ENCODE data around the gene CCDC12. TPM values are rescaled to one million over a fixed set of nuclear protein-coding genes. Genes with fewer than 3 reads are reported as not detected.

Gene CCDC12
- polyA plus RNA-seq, 1 of the 3 experiments (the other 2 are of a cell fraction): 105 TPM

DNA sequence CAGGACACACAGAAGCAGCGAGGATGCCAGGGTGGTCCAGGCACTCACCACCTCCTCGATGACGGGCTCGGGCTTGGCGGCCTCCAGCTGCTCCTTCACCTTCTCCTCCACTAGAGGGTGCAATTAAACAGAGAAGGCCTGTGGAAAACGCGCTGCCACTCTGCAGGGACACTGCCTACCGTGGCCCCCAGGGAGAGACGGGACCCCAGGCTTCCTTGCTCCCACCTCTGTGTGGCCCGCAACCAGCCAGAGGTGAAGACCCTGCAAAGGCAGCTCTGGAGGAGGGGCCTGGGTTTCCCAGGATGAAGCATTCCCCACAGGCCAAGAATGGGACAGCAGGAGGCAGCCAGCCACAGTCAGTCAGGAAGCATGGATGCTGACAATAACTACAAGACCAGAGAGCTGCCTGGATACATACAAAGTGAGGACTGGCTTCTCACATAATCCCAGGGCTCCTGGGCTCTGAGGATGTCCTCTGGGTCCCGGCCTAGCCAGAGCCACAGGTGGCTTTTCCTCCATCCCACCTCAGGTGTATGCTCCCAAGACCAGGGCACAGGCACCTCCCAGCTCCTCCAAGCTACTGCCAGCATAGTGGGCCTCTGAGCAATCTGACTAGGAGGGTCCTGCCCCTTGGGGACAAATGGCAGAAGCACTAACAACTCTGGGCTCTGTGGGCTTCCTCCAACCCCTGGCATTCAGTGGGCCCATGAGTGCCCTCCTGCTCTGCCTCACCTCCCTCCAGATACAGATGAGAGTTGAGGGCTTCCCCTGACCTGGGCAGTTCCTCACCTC is 52.8 kb downstream of the CCDC12 start:
- peaks cover 60 to 76% of the 10 kb centered on the region in 2 experiments for H3K36me3 ChIP-seq (replicated peaks in 1 of 2; ENCODE audit: control insufficient read depth in 1 of 2, insufficient read depth in 2 of 2, low read length in 1 of 2)
- H3K27ac ChIP-seq (ENCODE audit: low read depth in 2 of 2, low read length in 1 of 2): no peak overlapping the region
- H3K4me2 ChIP-seq: no peak overlapping the region
- WGBS (ENCODE audit: low lambda C conversion rate): 78% methylated on average over 8 of the region's 11 CpGs
- no peak overlapping the region for H3K9ac ChIP-seq
- TF ChIP-seq EP300 (IDR thresholded peaks at IDR 0.05; ENCODE audit: borderline replicate concordance in 1 of 2, low read depth in 1 of 2, low read length in 1 of 2): no peak
- TF ChIP-seq, protein P1, sequence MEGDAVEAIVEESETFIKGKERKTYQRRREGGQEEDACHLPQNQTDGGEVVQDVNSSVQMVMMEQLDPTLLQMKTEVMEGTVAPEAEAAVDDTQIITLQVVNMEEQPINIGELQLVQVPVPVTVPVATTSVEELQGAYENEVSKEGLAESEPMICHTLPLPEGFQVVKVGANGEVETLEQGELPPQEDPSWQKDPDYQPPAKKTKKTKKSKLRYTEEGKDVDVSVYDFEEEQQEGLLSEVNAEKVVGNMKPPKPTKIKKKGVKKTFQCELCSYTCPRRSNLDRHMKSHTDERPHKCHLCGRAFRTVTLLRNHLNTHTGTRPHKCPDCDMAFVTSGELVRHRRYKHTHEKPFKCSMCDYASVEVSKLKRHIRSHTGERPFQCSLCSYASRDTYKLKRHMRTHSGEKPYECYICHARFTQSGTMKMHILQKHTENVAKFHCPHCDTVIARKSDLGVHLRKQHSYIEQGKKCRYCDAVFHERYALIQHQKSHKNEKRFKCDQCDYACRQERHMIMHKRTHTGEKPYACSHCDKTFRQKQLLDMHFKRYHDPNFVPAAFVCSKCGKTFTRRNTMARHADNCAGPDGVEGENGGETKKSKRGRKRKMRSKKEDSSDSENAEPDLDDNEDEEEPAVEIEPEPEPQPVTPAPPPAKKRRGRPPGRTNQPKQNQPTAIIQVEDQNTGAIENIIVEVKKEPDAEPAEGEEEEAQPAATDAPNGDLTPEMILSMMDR (IDR thresholded peaks at IDR 0.05): peak; percentile 81
- peak; percentile 81 for TF ChIP-seq RAD21 (IDR thresholded peaks at IDR 0.05; ENCODE audit: low read length)
- peak; percentile 68 for TF ChIP-seq SMC3 (IDR thresholded peaks at IDR 0.05; ENCODE audit: low read depth, low read length)
- H3K4me3 ChIP-seq (ENCODE audit: low read depth in 2 of 2, low read length in 1 of 2): peak overlapping the region in 1 of 2 experiments; percentile 35; a peak in 1 of 4 replicates
- ChIA-PET POLR2A (interaction anchor here (0.6 kb wide), 1 partner anchor 366 kb away, joined by 3 read pairs; no protein-coding TSS in a partner anchor), CTCF (interaction anchor here (0.5 to 3.5 kb wide), 51 partner anchors 9 to 447 kb away, joined by 3 to 44 read pairs (median 4); partner anchors contain the start of genes CCDC12, NBEAL2 and TMIE)
- H3K9me3 ChIP-seq: no peaks in the 10 kb centered on the region
- H4K20me1 ChIP-seq (ENCODE audit: insufficient read depth): peaks cover 7% of the 10 kb centered on the region; the same call in 1 of the 2 replicates
- no peaks in the 10 kb centered on the region for H3K9me2 ChIP-seq
- H3K27me3 ChIP-seq (ENCODE audit: insufficient read depth): no peaks in the 10 kb centered on the region
- no peaks in the 10 kb centered on the region for H3K4me1 ChIP-seq (ENCODE audit: control insufficient read depth in 1 of 2, insufficient read depth in 2 of 2, low read depth in 1 of 2, low read length in 1 of 2)
- peaks cover 13% of the 10 kb centered on the region; the same call in 1 of the 2 replicates for H3K79me2 ChIP-seq (ENCODE audit: insufficient read depth)
- no peaks in the 10 kb centered on the region for H3F3A ChIP-seq (replicated peaks; ENCODE audit: insufficient read depth)
- DNase-seq: peak; percentile 79
- H2AFZ ChIP-seq (ENCODE audit: low read depth): no peak overlapping the region

GRCh38 chr3:46922871-46923558 is 53.5 kb downstream of the CCDC12 start:
- peaks cover 3% of the 10 kb centered on the region for H3F3A ChIP-seq (replicated peaks; ENCODE audit: insufficient read depth)
- no peak overlapping the region for H3K4me2 ChIP-seq
- H2AFZ ChIP-seq (ENCODE audit: low read depth): no peak overlapping the region
- H3K36me3 ChIP-seq (replicated peaks in 1 of 2; ENCODE audit: control insufficient read depth in 1 of 2, insufficient read depth in 2 of 2, low read length in 1 of 2): peaks cover 60 to 77% of the 10 kb centered on the region in 2 experiments
- no peaks in the 10 kb centered on the region for H3K4me1 ChIP-seq (ENCODE audit: control insufficient read depth in 1 of 2, insufficient read depth in 2 of 2, low read depth in 1 of 2, low read length in 1 of 2)
- H3K4me3 ChIP-seq (ENCODE audit: low read depth in 2 of 2, low read length in 1 of 2): no peak overlapping the region
- H3K9ac ChIP-seq: no peak overlapping the region
- no peak for TF ChIP-seq TEAD4 (IDR thresholded peaks at IDR 0.05; ENCODE audit: borderline replicate concordance, insufficient read depth)
- TF ChIP-seq FOXJ3 (CRISPR knock-in tag; IDR thresholded peaks at IDR 0.05): no peak
- TF ChIP-seq, protein P2, sequence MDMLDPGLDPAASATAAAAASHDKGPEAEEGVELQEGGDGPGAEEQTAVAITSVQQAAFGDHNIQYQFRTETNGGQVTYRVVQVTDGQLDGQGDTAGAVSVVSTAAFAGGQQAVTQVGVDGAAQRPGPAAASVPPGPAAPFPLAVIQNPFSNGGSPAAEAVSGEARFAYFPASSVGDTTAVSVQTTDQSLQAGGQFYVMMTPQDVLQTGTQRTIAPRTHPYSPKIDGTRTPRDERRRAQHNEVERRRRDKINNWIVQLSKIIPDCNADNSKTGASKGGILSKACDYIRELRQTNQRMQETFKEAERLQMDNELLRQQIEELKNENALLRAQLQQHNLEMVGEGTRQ (IDR thresholded peaks at IDR 0.05; ENCODE audit: borderline replicate concordance, low read depth, low read length): no peak
- TF ChIP-seq ELF1 (IDR thresholded peaks at IDR 0.05): no peak
- no peak for TF ChIP-seq FOSL2 (IDR thresholded peaks at IDR 0.05; ENCODE audit: borderline replicate concordance, low read depth)
- no peak for TF ChIP-seq PBX3 (IDR thresholded peaks at IDR 0.05)
- POLR2A ChIA-PET: no interaction called here
- 89% methylated on average over 15 of the region's 16 CpGs for WGBS (ENCODE audit: low lambda C conversion rate)
- no peak for DNase-seq
- H3K27ac ChIP-seq (ENCODE audit: low read depth in 2 of 2, low read length in 1 of 2): no peak overlapping the region
- H3K79me2 ChIP-seq (ENCODE audit: insufficient read depth): peaks cover 7% of the 10 kb centered on the region; the same call in 1 of the 2 replicates
- no peaks in the 10 kb centered on the region for H3K9me3 ChIP-seq
- H4K20me1 ChIP-seq (ENCODE audit: insufficient read depth): peaks cover 7% of the 10 kb centered on the region; the same call in 1 of the 2 replicates
- CTCF ChIA-PET: interaction anchor here (0.5 to 3.5 kb wide), 44 partner anchors 9 to 447 kb away, joined by 3 to 44 read pairs (median 5); partner anchors contain the start of genes CCDC12, NBEAL2 and TMIE
- H3K27me3 ChIP-seq (ENCODE audit: insufficient read depth): no peaks in the 10 kb centered on the region
- H3K9me2 ChIP-seq: no peaks in the 10 kb centered on the region

Data from SK-N-SH (cell line).